ENCODE measurements around the gene ADK.

The ADK gene

DNA sequence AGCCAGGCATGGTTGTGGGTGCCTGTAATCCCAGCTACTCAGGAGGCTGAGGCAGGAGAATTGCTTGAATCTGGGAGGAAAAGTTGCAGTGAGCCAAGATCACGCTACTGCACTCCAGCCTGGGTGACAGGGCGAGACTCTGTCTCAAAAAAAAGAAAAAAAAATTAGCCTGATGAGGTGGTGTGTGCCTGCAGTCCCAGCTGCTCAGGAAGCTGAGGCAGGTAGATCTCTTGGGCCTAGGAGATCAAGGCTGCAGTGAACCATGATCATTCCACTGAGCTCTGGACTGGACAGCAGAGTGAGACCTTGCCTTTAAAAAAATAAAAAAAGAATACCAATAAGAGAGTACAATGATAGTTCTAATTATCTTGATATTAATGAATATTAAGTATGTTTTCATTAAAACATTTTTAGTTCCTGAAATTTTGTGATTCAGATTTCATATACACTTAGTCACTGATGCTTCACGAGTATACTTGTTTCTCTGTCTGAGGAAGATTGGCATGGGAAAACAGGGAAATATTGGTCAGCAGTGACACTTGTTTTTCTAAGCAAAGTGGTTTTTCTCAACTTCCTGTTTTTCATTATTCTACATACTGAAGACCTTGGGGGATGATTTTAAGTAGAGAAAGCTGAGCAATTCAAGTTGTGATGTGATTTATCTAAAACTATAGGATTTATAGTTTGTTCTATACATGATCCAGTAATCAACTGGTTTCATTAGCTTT is 76.8 kb downstream of the ADK start:
- H3K9ac ChIP-seq (ENCODE audit: low read depth, low read length), result no peak overlapping the region
- no peaks in the 10 kb centered on the region for H3K4me1 ChIP-seq (ENCODE audit: control insufficient read depth, insufficient read depth, low read length)
- H3K9me3 ChIP-seq (ENCODE audit: control insufficient read depth, insufficient read depth, low read length), result no peaks in the 10 kb centered on the region
- no peaks in the 10 kb centered on the region for H3K36me3 ChIP-seq (ENCODE audit: control insufficient read depth, insufficient read depth, low read length)
- no peak overlapping the region for H3K4me3 ChIP-seq (ENCODE audit: low read depth, low read length)
- no peaks in the 10 kb centered on the region for H3K27me3 ChIP-seq (ENCODE audit: control insufficient read depth, insufficient read depth, low read length)

DNA sequence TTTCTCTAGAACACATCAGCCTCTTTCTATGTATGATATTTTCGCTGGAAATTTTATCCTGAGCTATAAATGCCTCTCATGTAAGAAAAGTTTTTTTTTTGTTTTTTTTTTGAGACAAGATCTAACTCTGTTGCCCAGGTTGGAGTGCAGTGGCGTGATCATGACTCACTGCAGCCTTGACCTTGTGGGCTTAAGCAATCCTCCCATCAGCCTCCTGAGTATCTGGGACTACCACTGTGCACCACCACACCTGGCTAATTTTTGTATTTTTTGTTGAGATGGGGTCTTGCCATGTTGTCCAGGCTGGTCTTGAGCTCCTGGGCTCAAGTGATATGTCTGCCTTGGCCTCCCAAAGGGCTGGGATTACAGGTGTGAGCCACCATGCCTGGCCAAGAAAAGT is 80.4 kb downstream of the ADK start:
- no peaks in the 10 kb centered on the region for H3K4me1 ChIP-seq (ENCODE audit: control insufficient read depth, insufficient read depth, low read length)

GRCh38 chr10:74233281-74233680 is 82.3 kb downstream of the ADK start:
- H3K9ac ChIP-seq (ENCODE audit: low read depth, low read length), result no peak overlapping the region
- no peaks in the 10 kb centered on the region for H3K9me3 ChIP-seq (ENCODE audit: control insufficient read depth, insufficient read depth, low read length)
- no peaks in the 10 kb centered on the region for H3K27me3 ChIP-seq (ENCODE audit: control insufficient read depth, insufficient read depth, low read length)
- H3K4me3 ChIP-seq (ENCODE audit: low read depth, low read length), result no peak overlapping the region
- no peaks in the 10 kb centered on the region for H3K4me1 ChIP-seq (ENCODE audit: control insufficient read depth, insufficient read depth, low read length)
- no peaks in the 10 kb centered on the region for H3K36me3 ChIP-seq (ENCODE audit: control insufficient read depth, insufficient read depth, low read length)

More for the DNA sequence above, 80.4 kb downstream of the ADK start:
- no peaks in the 10 kb centered on the region for H3K36me3 ChIP-seq (ENCODE audit: control insufficient read depth, insufficient read depth, low read length)
- H3K27me3 ChIP-seq (ENCODE audit: control insufficient read depth, insufficient read depth, low read length), result no peaks in the 10 kb centered on the region
- no peak overlapping the region for H3K9ac ChIP-seq (ENCODE audit: low read depth, low read length)
- no peaks in the 10 kb centered on the region for H3K9me3 ChIP-seq (ENCODE audit: control insufficient read depth, insufficient read depth, low read length)
- no peak overlapping the region for H3K4me3 ChIP-seq (ENCODE audit: low read depth, low read length)

DNA sequence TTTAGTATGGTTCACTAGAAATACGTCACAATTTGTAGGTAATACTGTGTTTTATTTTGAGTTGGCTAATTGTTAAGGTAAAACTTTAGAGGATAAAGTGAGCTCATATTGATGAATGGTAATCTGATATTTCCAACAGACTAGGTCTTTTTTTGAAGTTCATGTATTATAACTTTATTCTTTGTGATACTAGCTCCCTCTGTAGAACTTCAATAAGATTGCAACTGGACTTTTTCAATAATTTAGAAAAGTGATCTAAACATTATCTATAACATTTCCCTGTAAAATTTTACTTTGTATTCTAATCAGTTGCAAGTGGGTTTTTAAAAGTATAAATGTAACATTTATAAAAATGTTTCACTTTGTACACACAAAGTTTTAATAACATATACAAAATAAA is 83.5 kb downstream of the ADK start:
- no peak overlapping the region for H3K4me3 ChIP-seq (ENCODE audit: low read depth, low read length)

GRCh38 chr10:74238031-74238431 is 87.0 kb downstream of the ADK start:
- Histone ChIP-seq H3K4me3 (ENCODE audit: low read depth, low read length) (no peak overlapping the region), H3K4me1 (ENCODE audit: control insufficient read depth, insufficient read depth, low read length) (no peaks in the 10 kb centered on the region), H3K9ac (ENCODE audit: low read depth, low read length) (no peak overlapping the region), H3K27me3 (ENCODE audit: control insufficient read depth, insufficient read depth, low read length) (no peaks in the 10 kb centered on the region), H3K9me3 (ENCODE audit: control insufficient read depth, insufficient read depth, low read length) (no peaks in the 10 kb centered on the region), H3K36me3 (ENCODE audit: control insufficient read depth, insufficient read depth, low read length) (no peaks in the 10 kb centered on the region)

More for the DNA sequence above, 83.5 kb downstream of the ADK start:
- no peak overlapping the region for H3K9ac ChIP-seq (ENCODE audit: low read depth, low read length)
- H3K4me1 ChIP-seq (ENCODE audit: control insufficient read depth, insufficient read depth, low read length), result no peaks in the 10 kb centered on the region
- no peaks in the 10 kb centered on the region for H3K9me3 ChIP-seq (ENCODE audit: control insufficient read depth, insufficient read depth, low read length)
- H3K27me3 ChIP-seq (ENCODE audit: control insufficient read depth, insufficient read depth, low read length), result no peaks in the 10 kb centered on the region
- no peaks in the 10 kb centered on the region for H3K36me3 ChIP-seq (ENCODE audit: control insufficient read depth, insufficient read depth, low read length)

GRCh38 chr10:74238516-74238915 is 87.5 kb downstream of the ADK start:
- no peak overlapping the region for H3K9ac ChIP-seq (ENCODE audit: low read depth, low read length)
- no peaks in the 10 kb centered on the region for H3K9me3 ChIP-seq (ENCODE audit: control insufficient read depth, insufficient read depth, low read length)

GRCh38 chr10:74243067-74243466 is 92.0 kb downstream of the ADK start:
- Histone ChIP-seq H3K36me3 (ENCODE audit: control insufficient read depth, insufficient read depth, low read length) (no peaks in the 10 kb centered on the region), H3K4me1 (ENCODE audit: control insufficient read depth, insufficient read depth, low read length) (no peaks in the 10 kb centered on the region), H3K9ac (ENCODE audit: low read depth, low read length) (no peak overlapping the region), H3K9me3 (ENCODE audit: control insufficient read depth, insufficient read depth, low read length) (no peaks in the 10 kb centered on the region), H3K4me3 (ENCODE audit: low read depth, low read length) (no peak overlapping the region), H3K27me3 (ENCODE audit: control insufficient read depth, insufficient read depth, low read length) (no peaks in the 10 kb centered on the region)

More at GRCh38 chr10:74238516-74238915, 87.5 kb downstream of the ADK start:
- Histone ChIP-seq H3K4me3 (ENCODE audit: low read depth, low read length) (no peak overlapping the region), H3K36me3 (ENCODE audit: control insufficient read depth, insufficient read depth, low read length) (no peaks in the 10 kb centered on the region), H3K4me1 (ENCODE audit: control insufficient read depth, insufficient read depth, low read length) (no peaks in the 10 kb centered on the region), H3K27me3 (ENCODE audit: control insufficient read depth, insufficient read depth, low read length) (no peaks in the 10 kb centered on the region)

DNA sequence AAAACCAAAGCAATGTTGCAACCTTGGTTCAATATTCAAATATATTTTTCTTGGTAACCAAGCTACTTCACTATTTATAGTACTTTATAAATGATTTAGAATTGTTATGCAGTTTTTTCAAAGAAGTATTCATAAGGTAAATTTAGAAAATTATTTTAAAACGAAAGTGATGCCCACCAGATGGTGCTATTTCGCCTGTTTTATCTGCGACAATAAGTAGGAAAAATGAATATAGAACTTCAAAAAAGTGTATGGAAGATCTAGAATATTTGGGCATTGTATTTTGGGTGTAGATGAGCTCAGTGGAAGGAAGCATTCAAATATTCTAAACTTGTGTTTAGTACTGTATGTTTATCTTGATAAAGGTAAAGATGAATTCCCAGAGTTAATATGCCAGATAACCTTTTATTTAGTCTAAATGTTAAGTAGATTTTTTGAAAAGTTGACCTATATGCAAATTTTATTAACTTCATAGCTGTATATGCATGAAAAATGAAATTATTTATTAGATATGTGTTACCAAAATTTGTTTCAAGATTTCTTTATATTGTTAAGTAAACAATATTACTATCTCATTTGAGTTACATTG is 93.2 kb downstream of the ADK start:
- Histone ChIP-seq H3K36me3 (ENCODE audit: control insufficient read depth, insufficient read depth, low read length) (no peaks in the 10 kb centered on the region), H3K9ac (ENCODE audit: low read depth, low read length) (no peak overlapping the region), H3K27me3 (ENCODE audit: control insufficient read depth, insufficient read depth, low read length) (no peaks in the 10 kb centered on the region), H3K4me1 (ENCODE audit: control insufficient read depth, insufficient read depth, low read length) (no peaks in the 10 kb centered on the region), H3K4me3 (ENCODE audit: low read depth, low read length) (no peak overlapping the region), H3K9me3 (ENCODE audit: control insufficient read depth, insufficient read depth, low read length) (no peaks in the 10 kb centered on the region)

GRCh38 chr10:74244807-74245206 is 93.8 kb downstream of the ADK start:
- H3K36me3 ChIP-seq (ENCODE audit: control insufficient read depth, insufficient read depth, low read length), result no peaks in the 10 kb centered on the region
- H3K27me3 ChIP-seq (ENCODE audit: control insufficient read depth, insufficient read depth, low read length), result no peaks in the 10 kb centered on the region
- H3K4me1 ChIP-seq (ENCODE audit: control insufficient read depth, insufficient read depth, low read length), result no peaks in the 10 kb centered on the region
- H3K9me3 ChIP-seq (ENCODE audit: control insufficient read depth, insufficient read depth, low read length), result no peaks in the 10 kb centered on the region
- H3K4me3 ChIP-seq (ENCODE audit: low read depth, low read length), result no peak overlapping the region
- no peak overlapping the region for H3K9ac ChIP-seq (ENCODE audit: low read depth, low read length)

GRCh38 chr10:74246495-74246894 is 95.5 kb downstream of the ADK start:
- H3K4me3 ChIP-seq (ENCODE audit: low read depth, low read length), result no peak overlapping the region
- H3K36me3 ChIP-seq (ENCODE audit: control insufficient read depth, insufficient read depth, low read length), result no peaks in the 10 kb centered on the region
- H3K4me1 ChIP-seq (ENCODE audit: control insufficient read depth, insufficient read depth, low read length), result peaks cover 5% of the 10 kb centered on the region
- no peaks in the 10 kb centered on the region for H3K9me3 ChIP-seq (ENCODE audit: control insufficient read depth, insufficient read depth, low read length)
- no peak overlapping the region for H3K9ac ChIP-seq (ENCODE audit: low read depth, low read length)
- no peaks in the 10 kb centered on the region for H3K27me3 ChIP-seq (ENCODE audit: control insufficient read depth, insufficient read depth, low read length)

GRCh38 chr10:74249865-74250264 is 98.8 kb downstream of the ADK start:
- no peak overlapping the region for H3K9ac ChIP-seq (ENCODE audit: low read depth, low read length)
- peaks cover 5% of the 10 kb centered on the region for H3K4me1 ChIP-seq (ENCODE audit: control insufficient read depth, insufficient read depth, low read length)
- H3K9me3 ChIP-seq (ENCODE audit: control insufficient read depth, insufficient read depth, low read length), result no peaks in the 10 kb centered on the region
- H3K36me3 ChIP-seq (ENCODE audit: control insufficient read depth, insufficient read depth, low read length), result no peaks in the 10 kb centered on the region
- no peak overlapping the region for H3K4me3 ChIP-seq (ENCODE audit: low read depth, low read length)
- no peaks in the 10 kb centered on the region for H3K27me3 ChIP-seq (ENCODE audit: control insufficient read depth, insufficient read depth, low read length)

DNA sequence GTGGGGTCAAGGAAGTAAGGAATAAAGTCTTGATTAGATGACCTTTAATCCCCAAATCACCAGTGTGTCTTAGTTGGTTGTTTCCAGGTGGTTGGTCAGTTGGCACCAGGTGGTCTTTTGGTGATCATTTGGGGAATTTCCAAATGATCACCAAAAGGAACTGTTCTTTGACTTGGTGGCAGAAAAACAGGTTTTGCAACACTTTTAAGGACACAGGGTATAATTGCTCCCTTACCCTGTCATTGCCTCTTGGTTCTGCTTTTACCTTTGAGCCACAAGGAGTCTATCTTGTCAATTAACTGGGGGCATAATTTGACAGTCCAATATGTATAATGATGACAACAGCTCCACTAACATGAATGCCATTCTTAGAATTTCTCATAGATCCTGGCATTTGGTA is 104.2 kb downstream of the ADK start:
- H3K4me3 ChIP-seq (ENCODE audit: low read depth, low read length), result no peak overlapping the region

More for the DNA sequence above, 104.2 kb downstream of the ADK start:
- Histone ChIP-seq H3K4me1 (ENCODE audit: control insufficient read depth, insufficient read depth, low read length) (peaks cover 20% of the 10 kb centered on the region), H3K9me3 (ENCODE audit: control insufficient read depth, insufficient read depth, low read length) (no peaks in the 10 kb centered on the region), H3K27me3 (ENCODE audit: control insufficient read depth, insufficient read depth, low read length) (no peaks in the 10 kb centered on the region), H3K9ac (ENCODE audit: low read depth, low read length) (no peak overlapping the region), H3K36me3 (ENCODE audit: control insufficient read depth, insufficient read depth, low read length) (no peaks in the 10 kb centered on the region)

All from iPS-15b (cell line).